Tibial nerve (tissue), 3 donors: Measurements from ENCODE around the gene KRT84.

Source experiments
- POLR2A ChIP-seq, 2 donors: fragments of 450-650 bp; IDR thresholded peaks; one replicate each; pipeline ENCODE4 v1.6.1; 2017; ENCODE audit warnings: antibody characterized with exemption in 2 of 2, mild to moderate bottlenecking in 2 of 2, moderate library complexity in 2 of 2
- TF ChIP-seq, protein P1 (sequence below), 5 experiments: fragments of 200-600 bp in 3 of 5; fragments of 450-650 bp in 2 of 5; sonication (generic) in 3 of 5; IDR thresholded peaks; one replicate each; pipeline ENCODE4 v1.5.1; 2016 to 2019; ENCODE audit warnings: antibody characterized with exemption in 5 of 5, mild to moderate bottlenecking in 3 of 5, moderate library complexity in 2 of 5

DNA sequence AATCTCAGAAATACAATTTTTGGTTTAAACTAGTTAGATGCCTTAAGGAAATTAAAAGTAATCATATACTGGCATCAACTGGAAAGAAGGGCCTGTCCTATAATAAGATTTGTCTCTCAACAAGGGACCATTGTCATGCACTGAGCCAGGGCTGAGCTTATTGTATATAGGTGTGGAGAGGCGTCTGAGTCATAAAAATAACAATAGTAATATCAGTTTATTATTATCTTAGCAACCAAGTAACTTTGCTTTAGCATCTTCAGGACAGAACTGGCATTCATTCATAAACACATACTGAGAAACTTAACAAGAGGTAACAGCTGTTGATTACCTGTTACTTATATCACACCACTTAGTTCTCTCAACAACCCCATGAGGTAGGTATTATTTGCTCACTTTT lies 41.6 kb upstream of the KRT84 start:
- TF ChIP-seq, protein P1, sequence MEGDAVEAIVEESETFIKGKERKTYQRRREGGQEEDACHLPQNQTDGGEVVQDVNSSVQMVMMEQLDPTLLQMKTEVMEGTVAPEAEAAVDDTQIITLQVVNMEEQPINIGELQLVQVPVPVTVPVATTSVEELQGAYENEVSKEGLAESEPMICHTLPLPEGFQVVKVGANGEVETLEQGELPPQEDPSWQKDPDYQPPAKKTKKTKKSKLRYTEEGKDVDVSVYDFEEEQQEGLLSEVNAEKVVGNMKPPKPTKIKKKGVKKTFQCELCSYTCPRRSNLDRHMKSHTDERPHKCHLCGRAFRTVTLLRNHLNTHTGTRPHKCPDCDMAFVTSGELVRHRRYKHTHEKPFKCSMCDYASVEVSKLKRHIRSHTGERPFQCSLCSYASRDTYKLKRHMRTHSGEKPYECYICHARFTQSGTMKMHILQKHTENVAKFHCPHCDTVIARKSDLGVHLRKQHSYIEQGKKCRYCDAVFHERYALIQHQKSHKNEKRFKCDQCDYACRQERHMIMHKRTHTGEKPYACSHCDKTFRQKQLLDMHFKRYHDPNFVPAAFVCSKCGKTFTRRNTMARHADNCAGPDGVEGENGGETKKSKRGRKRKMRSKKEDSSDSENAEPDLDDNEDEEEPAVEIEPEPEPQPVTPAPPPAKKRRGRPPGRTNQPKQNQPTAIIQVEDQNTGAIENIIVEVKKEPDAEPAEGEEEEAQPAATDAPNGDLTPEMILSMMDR (IDR thresholded peaks at IDR 0.05), result no peak
- no peak for TF ChIP-seq POLR2A (IDR thresholded peaks at IDR 0.05)
